ENCODE data around the gene OSTC. TPM values are rescaled to one million over a fixed set of nuclear protein-coding genes. Genes with fewer than 3 reads are reported as not detected.

The OSTC gene
- total and polyA plus RNA-seq, 2 of the 13 experiments (the other 11 are each of a cell fraction or from before 2014, with no cell fraction given): 208 to 380 TPM

DNA sequence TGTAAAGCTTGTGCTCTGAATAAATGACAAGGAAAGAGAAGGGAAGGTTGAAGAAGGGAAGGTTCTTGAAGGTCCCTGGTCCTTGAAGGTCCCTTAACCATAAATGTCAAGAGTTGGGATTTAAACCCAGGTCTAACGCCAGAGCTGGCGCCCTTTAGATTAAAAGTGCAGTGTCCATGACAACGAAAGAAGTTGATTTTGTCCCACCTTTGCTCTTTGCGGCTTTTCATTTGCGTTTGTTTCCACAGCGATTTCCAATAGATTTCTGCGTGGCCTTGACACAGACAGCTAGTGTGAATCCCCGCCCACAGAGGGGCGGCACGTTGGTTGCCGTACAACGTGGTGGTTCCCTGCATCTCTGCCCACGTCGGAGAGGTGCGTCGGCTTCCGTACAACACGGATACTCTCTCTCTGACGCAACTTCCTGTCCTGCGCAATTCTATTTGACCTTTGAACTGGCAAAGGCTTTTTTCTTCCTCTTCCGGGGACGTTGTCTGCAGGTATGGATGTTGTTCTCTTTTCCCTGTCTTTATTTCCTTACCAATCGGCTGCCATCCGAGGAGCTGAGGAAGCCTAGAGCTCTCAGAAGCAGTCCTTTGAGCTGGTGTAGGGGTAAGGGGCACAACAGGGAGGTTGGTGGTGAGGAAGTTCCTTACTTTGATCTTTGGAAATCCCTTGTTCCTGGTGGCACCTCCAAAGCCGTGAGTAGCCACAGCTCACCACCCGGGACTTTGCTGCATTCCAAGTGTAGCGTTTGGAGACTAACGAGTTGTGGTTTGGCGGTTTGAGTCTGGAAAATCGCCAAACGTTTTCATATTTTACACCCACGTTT lies 30.1 kb upstream of the OSTC start, which contains the start of gene RPL34 (continued):
- TF ChIP-seq, protein P1, sequence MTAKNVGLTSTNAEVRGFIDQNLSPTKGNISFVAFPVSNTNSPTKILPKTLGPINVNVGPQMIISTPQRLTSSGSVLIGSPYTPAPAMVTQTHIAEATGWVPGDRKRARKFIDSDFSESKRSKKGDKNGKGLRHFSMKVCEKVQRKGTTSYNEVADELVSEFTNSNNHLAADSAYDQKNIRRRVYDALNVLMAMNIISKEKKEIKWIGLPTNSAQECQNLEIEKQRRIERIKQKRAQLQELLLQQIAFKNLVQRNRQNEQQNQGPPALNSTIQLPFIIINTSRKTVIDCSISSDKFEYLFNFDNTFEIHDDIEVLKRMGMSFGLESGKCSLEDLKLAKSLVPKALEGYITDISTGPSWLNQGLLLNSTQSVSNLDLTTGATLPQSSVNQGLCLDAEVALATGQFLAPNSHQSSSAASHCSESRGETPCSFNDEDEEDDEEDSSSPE (CRISPR knock-in tag; IDR thresholded peaks at IDR 0.05): no peak; the same call in 1 of the 2 replicates
- peak; percentile 72 for TF ChIP-seq NR2F2 (IDR thresholded peaks at IDR 0.05; ENCODE audit: borderline replicate concordance, low read depth)
- no peak for TF ChIP-seq TRAFD1 (CRISPR knock-in tag; IDR thresholded peaks at IDR 0.05; ENCODE audit: borderline replicate concordance)
- TF ChIP-seq ZKSCAN8 (CRISPR knock-in tag; IDR thresholded peaks at IDR 0.05; ENCODE audit: borderline replicate concordance): peak; percentile 28; the same call in 1 of the 2 replicates
- TF ChIP-seq, protein P2, sequence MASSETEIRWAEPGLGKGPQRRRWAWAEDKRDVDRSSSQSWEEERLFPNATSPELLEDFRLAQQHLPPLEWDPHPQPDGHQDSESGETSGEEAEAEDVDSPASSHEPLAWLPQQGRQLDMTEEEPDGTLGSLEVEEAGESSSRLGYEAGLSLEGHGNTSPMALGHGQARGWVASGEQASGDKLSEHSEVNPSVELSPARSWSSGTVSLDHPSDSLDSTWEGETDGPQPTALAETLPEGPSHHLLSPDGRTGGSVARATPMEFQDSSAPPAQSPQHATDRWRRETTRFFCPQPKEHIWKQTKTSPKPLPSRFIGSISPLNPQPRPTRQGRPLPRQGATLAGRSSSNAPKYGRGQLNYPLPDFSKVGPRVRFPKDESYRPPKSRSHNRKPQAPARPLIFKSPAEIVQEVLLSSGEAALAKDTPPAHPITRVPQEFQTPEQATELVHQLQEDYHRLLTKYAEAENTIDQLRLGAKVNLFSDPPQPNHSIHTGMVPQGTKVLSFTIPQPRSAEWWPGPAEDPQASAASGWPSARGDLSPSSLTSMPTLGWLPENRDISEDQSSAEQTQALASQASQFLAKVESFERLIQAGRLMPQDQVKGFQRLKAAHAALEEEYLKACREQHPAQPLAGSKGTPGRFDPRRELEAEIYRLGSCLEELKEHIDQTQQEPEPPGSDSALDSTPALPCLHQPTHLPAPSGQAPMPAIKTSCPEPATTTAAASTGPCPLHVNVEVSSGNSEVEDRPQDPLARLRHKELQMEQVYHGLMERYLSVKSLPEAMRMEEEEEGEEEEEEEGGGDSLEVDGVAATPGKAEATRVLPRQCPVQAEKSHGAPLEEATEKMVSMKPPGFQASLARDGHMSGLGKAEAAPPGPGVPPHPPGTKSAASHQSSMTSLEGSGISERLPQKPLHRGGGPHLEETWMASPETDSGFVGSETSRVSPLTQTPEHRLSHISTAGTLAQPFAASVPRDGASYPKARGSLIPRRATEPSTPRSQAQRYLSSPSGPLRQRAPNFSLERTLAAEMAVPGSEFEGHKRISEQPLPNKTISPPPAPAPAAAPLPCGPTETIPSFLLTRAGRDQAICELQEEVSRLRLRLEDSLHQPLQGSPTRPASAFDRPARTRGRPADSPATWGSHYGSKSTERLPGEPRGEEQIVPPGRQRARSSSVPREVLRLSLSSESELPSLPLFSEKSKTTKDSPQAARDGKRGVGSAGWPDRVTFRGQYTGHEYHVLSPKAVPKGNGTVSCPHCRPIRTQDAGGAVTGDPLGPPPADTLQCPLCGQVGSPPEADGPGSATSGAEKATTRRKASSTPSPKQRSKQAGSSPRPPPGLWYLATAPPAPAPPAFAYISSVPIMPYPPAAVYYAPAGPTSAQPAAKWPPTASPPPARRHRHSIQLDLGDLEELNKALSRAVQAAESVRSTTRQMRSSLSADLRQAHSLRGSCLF (CRISPR knock-in tag; IDR thresholded peaks at IDR 0.05; ENCODE audit: borderline replicate concordance): no peak
- peak; percentile 63 for TF ChIP-seq ZNF24 (IDR thresholded peaks at IDR 0.05)
- TF ChIP-seq ELF3 (CRISPR knock-in tag; IDR thresholded peaks at IDR 0.05): peak; percentile 98
- peak; percentile 95 for TF ChIP-seq CEBPB (IDR thresholded peaks at IDR 0.05; ENCODE audit: borderline replicate concordance, low read depth, low read length)
- TF ChIP-seq TFAP4 (IDR thresholded peaks at IDR 0.05; ENCODE audit: borderline replicate concordance, low read depth): no peak
- TF ChIP-seq KLF6 (CRISPR knock-in tag; IDR thresholded peaks at IDR 0.05): 0 out of 2 replicates have a peak, but pooled peaks have one; percentile 32

Data from HepG2 (cell line).